Epithelial cell of esophagus (primary cell): ENCODE data around the gene LIN7C.
A peak's percentile ranks its signal among the peaks of the same experiment; 100 is the strongest.
"Not testable (repeated sequence)": the region's sequence is repeated elsewhere in the genome, so short reads cannot be mapped to it uniquely, and the experiment has no call there.

Source experiments
- DNase-seq: peaks from one replicate; pipeline ENCODE4 v3.0.0; 2010; ENCODE audit warnings: low read depth
- H3K4me3 ChIP-seq: 2 replicates; pipeline ENCODE4 v1.5.1; 2011; ENCODE audit warnings: mild to moderate bottlenecking, low read length, control low read depth
- TF ChIP-seq, protein P1 (sequence below): IDR thresholded peaks from 2 replicates; pipeline ENCODE4 v1.5.1; 2011; ENCODE audit warnings: low read depth, mild to moderate bottlenecking, low read length, control low read depth, inconsistent platforms; ENCODE audit not compliant: insufficient read depth; ENCODE audit errors: missing control alignments

Gene LIN7C

GRCh38 chr11:27453701-27454100, 52.9 kb downstream of the LIN7C start:
- no peak overlapping the region for H3K4me3 ChIP-seq
- TF ChIP-seq, protein P1, sequence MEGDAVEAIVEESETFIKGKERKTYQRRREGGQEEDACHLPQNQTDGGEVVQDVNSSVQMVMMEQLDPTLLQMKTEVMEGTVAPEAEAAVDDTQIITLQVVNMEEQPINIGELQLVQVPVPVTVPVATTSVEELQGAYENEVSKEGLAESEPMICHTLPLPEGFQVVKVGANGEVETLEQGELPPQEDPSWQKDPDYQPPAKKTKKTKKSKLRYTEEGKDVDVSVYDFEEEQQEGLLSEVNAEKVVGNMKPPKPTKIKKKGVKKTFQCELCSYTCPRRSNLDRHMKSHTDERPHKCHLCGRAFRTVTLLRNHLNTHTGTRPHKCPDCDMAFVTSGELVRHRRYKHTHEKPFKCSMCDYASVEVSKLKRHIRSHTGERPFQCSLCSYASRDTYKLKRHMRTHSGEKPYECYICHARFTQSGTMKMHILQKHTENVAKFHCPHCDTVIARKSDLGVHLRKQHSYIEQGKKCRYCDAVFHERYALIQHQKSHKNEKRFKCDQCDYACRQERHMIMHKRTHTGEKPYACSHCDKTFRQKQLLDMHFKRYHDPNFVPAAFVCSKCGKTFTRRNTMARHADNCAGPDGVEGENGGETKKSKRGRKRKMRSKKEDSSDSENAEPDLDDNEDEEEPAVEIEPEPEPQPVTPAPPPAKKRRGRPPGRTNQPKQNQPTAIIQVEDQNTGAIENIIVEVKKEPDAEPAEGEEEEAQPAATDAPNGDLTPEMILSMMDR, result no peak
- DNase-seq, result peak; percentile 45

- no peak overlapping the region for H3K4me3 ChIP-seq
- TF ChIP-seq, protein P1, result no peak
- DNase-seq, result peak; percentile 21
These were observed 54.4 kb downstream of the LIN7C start for GRCh38 chr11:27452147-27452546.

DNA sequence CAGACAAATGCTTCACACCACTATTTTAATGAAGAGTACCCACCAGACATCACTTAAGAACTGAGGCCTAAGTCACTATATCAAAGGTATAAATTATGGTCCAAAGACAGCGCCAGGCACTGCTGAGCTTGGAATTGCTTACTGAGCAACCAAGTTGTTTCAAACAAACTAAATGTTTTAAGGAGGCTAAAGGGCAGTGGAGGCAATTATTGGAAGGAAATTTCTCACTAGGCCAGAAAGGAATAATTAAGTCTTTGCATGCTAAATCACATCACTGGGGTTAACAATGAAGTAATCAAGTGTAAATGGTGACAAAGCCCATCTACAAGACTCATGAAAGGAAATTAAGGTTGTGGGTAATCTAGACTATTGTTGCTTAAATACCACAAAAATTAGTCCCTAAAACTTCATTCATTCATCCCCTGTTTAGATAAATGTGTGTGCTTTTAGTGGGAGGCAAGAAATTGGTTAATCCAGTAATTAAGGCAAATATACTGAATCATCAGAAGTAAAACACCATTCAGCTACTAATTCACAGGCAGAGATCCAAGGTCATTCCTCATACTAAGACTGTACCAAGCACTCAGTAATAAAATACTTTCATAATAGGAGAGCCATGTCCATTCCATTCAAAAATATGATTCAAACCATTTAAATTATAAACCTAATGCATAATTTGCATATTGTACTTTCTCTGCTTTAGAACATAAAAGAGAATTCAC, 55.2 kb downstream of the LIN7C start:
- TF ChIP-seq, protein P1, result no peak
- peak; percentile 51 for DNase-seq
- H3K4me3 ChIP-seq, result no peak overlapping the region

GRCh38 chr11:27448184-27448540, 58.4 kb downstream of the LIN7C start:
- peak; percentile 69 for DNase-seq
- H3K4me3 ChIP-seq, result not testable (repeated sequence)

DNA sequence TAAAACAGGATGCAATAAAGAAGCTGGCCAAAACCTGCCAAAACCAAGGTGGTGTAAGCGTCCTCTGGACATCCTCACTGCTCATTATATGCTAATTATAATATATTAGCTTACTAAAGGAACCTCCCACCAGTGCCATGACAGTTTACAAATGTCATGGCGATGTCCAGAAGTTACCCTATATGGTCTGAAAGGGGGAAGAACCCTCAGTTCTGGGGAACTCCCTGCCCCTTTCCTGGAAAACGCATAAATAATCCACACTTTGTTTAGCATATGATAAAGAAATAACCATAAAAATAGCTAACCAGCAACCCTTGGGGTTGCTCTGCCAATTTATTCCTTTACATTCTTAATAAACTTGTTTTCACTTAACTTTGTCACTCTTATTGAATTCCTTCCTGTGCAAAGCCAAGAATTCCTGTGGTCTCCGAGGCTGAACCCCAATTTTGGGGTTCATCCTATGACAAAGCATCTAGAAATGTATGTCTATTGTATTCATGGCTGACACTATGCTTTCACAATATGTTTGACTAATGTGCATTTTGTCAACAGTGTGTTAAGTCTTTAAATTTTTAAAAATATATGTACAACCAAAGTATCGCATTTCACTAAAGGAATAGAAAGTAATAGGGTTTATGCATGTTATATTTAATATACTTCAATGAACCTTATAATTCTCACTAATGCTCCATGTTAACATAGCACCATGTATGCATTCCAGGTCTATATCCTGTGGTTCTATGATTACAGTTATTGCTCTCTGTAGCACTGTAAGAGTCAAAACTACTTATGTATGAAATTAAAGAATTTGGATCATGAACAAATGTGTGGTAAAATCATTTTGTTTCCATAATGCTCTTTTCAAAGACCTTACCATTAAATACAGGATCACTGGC, 59.0 kb downstream of the LIN7C start:
- TF ChIP-seq, protein P1, result no peak
- no peak overlapping the region for H3K4me3 ChIP-seq
- peak; percentile 82 for DNase-seq

DNA sequence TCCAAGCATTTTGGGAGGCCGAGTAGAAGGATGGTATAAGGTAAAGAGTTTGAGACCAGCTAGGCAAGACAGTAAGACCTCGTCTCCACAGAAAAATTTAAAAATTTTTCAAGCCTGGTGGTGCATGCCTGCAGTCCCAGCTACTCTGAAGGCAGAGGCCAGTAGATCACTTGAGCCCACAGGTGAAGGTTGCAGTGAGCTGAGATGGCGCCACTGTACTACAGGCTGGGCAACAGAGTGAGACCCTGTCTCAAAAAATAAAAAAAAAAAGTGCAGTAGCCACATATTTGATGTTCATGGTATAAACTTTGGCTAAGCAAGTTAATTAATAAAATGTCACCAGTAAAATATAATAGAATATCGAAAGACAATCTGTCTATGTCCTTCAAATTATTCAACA, 60.9 kb downstream of the LIN7C start:
- DNase-seq, result no peak
- TF ChIP-seq, protein P1, result no peak
- no peak overlapping the region for H3K4me3 ChIP-seq

- TF ChIP-seq, protein P1, result no peak
- H3K4me3 ChIP-seq, result no peak overlapping the region
- no peak for DNase-seq
These were observed 61.8 kb downstream of the LIN7C start for GRCh38 chr11:27444801-27445215.
